Sciatic nerve (tissue), 2 donors: ENCODE data around the gene TCAF1. TPM values are rescaled to one million over a fixed set of nuclear protein-coding genes. Genes with fewer than 3 reads are reported as not detected.
"Not testable (repeated sequence)": the region's sequence is repeated elsewhere in the genome, so short reads cannot be mapped to it uniquely, and the experiment has no call there.

ENCODE experiments used
- ATAC-seq: fragments of 200-7000 bp; cut with Tn5 transposase; one replicate; pipeline ENCODE4 v1.9.1; 2020; ENCODE audit warnings: mild to moderate bottlenecking, moderate library complexity
- DNase-seq: peaks from one replicate; pipeline ENCODE4 v3.0.0-alpha.2; 2020; ENCODE audit warnings: low spot score
- intact Hi-C: fragments of 100-400 bp; cut with DNase I; formaldehyde crosslinking; loops from one replicate; pipeline ENCODE4 v1.14.2; 2022
- total RNA-seq: library from RNA; stranded (reverse); fragmentation: NEBNext Ultra II Directional; extraction: Animal tissue kit (Norgen Biotek cat#: 25700); gene quantifications from one replicate; pipeline ENCODE4 v1.2.1, GENCODE V29; 2021
- donor health status: DM: no; HTN: no; CAD: no.
- donor health status: DM: no; HTN: no; CAD: no.

Gene TCAF1
- total RNA-seq, 1 donor from 2014 or later = 44.5 TPM

- DNase-seq, intact Hi-C loops: not testable (repeated sequence)
- ATAC-seq = peak; percentile 74
Measured at GRCh38 chr7:143817873-143818272, 84.1 kb downstream of the TCAF1 start.

GRCh38 chr7:143816471-143817133, 85.4 kb downstream of the TCAF1 start:
- intact Hi-C loops, ATAC-seq, DNase-seq: not testable (repeated sequence)

- DNase-seq, ATAC-seq, intact Hi-C loops: not testable (repeated sequence)
Measured at GRCh38 chr7:143810639-143811038, 91.3 kb downstream of the TCAF1 start.

- ATAC-seq = peak; percentile 98
- intact Hi-C loops, DNase-seq: not testable (repeated sequence)
Measured at GRCh38 chr7:143806664-143807071, 95.3 kb downstream of the TCAF1 start.

Other genes starting within 250 kb of the TCAF1 start
- 0.76 TPM for gene CTAGE6, start 144.5 kb downstream of the TCAF1 start, total RNA-seq
- not detected for gene OR2F2, start 33.1 kb upstream of the TCAF1 start, total RNA-seq
- not detected for gene OR2F1, start 52.7 kb upstream of the TCAF1 start, total RNA-seq
- gene OR6B1, start 98.1 kb upstream of the TCAF1 start, total RNA-seq = not detected
- not detected for gene OR2A5, start 146.8 kb upstream of the TCAF1 start, total RNA-seq
- not detected for gene OR2A25, start 167.6 kb upstream of the TCAF1 start, total RNA-seq
- gene OR2A12, start 184.1 kb upstream of the TCAF1 start, total RNA-seq = not detected
- not detected for gene OR2A2, start 207.4 kb upstream of the TCAF1 start, total RNA-seq
- not detected for gene OR2A14, start 221.0 kb upstream of the TCAF1 start, total RNA-seq